GM21423 (cell line): ENCODE data around the gene USP38.
"Not testable (repeated sequence)": the region's sequence is repeated elsewhere in the genome, so short reads cannot be mapped to it uniquely, and the experiment has no call there.

Experiments used
- ATAC-seq: cut with Tn5 transposase; IDR thresholded peaks from one replicate; pipeline ENCODE4 v1.9.1; 2021; ENCODE audit warnings: mild to moderate bottlenecking, moderate library complexity; ENCODE audit not compliant: unreplicated experiment

USP38 gene

DNA sequence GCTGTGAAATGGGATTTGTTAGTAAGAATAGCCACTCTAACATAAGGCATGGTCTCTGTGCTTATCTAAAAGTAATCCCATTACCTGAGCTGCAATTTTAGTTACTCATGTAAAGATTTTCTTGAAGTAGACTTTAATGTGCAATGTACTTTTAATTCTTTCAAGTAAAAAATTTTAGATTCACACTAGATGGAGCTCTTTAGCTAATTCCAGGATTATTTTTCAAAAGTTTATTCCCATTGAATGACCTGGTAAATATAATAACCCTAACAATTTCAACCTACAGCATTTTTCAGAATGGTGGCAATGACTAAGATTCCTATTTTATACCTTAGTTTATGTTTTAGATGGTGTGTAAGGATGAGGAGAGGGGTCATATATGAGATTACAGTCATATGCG lies 18.1 kb downstream of the USP38 start:
- ATAC-seq: no peak

GRCh38 chr4:143203577-143203976 lies 18.9 kb downstream of the USP38 start:
- no peak for ATAC-seq

DNA sequence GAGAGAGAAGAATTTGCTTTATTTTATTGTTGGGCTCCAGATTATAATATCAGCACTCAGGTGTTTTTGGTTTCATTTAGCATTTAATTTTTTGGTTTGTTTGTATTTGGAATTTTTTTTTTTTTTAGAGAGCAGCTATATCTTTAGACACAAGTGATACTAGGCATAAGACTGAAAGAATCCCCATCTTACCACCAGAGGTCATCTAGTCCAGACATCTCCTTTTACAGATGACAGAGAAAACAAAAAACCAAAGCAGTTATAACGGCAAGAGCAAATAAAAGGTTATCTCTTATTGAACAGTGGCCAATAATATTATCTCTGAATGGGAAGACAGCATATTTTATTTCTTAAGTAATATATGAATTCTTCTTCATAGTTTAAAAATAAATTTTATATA lies 22.8 kb downstream of the USP38 start:
- ATAC-seq: no peak

- no peak for ATAC-seq
Measured at GRCh38 chr4:143212566-143212965, 27.8 kb downstream of the USP38 start.

DNA sequence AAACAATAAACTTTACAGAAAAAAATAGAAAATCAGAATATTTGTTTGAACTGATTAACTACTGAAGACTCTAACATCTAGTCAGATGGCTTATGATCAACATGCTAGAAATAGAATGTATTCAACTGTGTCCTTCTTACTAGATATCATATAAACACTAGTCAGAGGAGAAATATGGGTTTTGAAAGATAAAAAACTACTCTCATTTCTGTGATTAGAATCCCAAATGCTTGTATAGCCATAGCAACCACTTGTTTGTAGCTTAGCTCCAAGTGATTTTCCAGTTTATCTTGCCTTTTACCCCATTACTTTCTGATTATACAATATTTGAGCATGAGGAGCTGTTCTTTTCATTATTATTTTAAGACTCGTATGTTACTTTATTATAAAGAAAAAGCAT lies 31.2 kb downstream of the USP38 start:
- no peak for ATAC-seq

- no peak for ATAC-seq
Measured at GRCh38 chr4:143224255-143224654, 39.5 kb downstream of the USP38 start.

GRCh38 chr4:143225167-143225566 lies 40.5 kb downstream of the USP38 start:
- ATAC-seq: no peak

- no peak for ATAC-seq
Measured at GRCh38 chr4:143230683-143231082, 46.0 kb downstream of the USP38 start.

DNA sequence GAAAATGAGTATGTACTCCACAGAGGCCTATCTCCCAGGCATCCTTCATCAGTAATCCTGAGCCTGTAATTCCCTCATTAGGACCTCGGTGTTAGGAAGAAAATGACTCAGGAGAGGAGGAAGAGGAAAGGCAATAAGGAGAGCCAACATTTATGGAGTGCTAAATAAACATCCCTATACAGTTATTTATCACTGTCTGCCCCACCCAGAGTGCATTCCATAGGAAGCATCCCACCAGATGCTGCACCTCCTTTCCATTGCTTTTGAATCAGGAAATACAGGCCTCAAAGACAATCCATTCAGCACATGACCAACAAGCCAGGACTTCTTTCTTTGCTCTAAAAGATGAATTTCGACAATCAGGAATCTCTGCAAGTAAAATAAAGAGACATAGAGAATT lies 47.6 kb downstream of the USP38 start:
- ATAC-seq: no peak

- no peak for ATAC-seq
Measured at GRCh38 chr4:143234153-143234552, 49.4 kb downstream of the USP38 start.

- not testable (repeated sequence) for ATAC-seq
Measured at GRCh38 chr4:143237195-143237594, 52.5 kb downstream of the USP38 start.

DNA sequence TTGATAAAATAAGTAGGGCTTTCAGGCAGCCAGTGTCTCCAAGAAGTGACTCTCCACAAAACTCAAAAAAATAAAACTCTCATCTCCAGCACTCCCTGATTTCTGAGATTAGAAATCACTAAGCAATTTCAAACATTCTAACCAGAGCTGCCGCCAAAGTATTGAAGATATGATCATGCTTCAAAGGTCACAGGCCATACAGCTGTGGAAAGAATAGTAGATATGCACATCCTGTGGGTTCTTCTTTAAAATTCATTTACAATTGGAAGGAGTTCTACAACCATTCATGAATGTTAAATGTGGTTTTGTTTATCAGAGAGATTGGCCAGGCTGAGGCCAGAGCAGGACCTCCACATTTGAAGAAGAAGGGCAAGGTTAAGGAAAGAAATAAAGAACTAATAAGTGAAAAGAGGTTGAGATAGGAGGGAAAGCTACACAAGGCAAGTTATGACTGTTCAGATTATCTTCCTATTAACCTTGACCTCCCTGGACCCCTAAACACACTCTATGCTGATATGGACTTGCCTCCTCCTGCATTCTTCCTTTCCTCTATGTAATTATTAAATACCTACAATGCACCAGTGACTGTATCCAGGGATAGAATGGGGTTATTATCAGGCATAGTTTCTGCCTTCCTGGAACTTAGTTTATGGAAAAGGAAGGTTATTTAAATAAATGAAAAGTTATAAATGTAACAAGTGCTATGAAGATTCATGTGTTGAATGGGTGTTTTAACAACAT lies 56.4 kb downstream of the USP38 start:
- ATAC-seq: no peak

- ATAC-seq: no peak
Measured at GRCh38 chr4:143241892-143242291, 57.2 kb downstream of the USP38 start.

DNA sequence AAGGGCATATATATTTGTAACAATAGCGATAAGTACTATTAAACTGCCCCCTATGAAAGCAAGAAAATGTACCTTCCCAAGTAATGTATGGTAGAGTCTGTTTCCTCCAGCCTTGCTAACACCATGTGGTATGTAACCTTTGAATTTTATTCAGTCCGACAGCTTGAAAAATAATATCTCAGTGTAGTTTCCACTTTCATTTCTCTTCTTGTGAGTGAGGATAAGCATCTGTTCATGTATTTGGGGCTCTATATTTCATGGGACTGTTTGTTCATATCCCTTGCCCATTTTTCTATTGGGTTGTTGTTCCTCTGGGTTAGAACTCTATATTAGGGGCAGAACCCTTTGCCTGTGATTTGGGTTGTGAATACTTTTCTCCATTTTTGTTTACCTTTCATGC lies 58.3 kb downstream of the USP38 start:
- no peak for ATAC-seq

- no peak for ATAC-seq
Measured at GRCh38 chr4:143246977-143247376, 62.3 kb downstream of the USP38 start.

DNA sequence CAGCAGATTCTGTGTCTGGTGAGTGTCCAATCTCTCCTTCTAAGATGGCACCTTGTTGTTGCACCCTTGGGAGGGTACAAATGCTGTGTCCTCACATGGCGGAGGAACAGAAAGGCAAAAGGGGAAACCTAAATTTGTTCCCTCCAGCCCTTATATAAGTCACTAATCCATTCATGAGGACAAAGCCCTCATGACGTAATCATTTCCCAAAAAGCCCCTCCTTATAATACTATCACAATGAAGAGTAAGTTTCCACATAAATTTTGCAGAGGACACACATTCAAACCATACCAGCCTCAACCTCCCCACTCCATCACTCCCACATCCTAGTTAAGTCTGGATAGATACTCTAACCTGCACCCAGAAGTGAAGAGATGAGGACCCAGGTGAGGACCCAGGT lies 63.1 kb downstream of the USP38 start:
- no peak for ATAC-seq

GRCh38 chr4:143248827-143249226 lies 64.1 kb downstream of the USP38 start:
- no peak for ATAC-seq

GRCh38 chr4:143250617-143251016 lies 65.9 kb downstream of the USP38 start:
- ATAC-seq: no peak

GRCh38 chr4:143251348-143251747 lies 66.6 kb downstream of the USP38 start:
- ATAC-seq: no peak

DNA sequence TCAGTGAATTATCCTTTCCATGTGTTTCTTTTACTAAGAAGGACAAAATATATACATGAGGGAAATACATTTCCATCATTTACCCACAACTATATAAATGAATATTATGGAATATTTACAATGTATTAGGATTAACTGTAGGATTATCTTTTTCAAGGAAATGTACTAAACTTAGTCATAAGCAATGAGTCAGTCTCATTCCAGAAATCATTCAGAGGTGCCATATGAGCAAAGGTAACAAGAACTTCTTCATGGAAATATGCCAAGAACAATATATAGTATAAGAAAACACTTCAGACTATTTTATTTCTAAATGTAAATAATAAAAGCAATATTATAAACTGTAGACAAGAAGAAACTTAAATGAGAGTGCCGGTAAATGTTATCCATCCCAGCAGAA lies 67.1 kb downstream of the USP38 start:
- ATAC-seq: no peak

DNA sequence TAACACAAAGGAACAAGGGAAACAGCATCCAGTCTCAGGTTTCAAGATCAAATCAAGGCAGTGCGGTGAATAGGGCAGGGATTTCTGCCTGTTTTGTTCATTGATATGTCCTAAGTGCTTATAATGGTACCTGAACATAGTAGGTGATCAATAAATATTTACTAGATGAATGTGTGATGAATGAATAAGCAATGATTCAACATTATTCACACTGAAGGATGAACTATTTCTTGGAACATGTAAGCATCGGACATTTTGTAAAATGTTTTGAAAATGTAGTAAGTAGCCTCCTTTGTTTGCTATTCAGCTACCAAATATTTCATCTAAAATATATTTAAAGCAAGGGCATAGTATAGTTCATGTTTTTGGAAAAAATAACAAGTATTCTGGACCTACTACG lies 67.8 kb downstream of the USP38 start:
- no peak for ATAC-seq

DNA sequence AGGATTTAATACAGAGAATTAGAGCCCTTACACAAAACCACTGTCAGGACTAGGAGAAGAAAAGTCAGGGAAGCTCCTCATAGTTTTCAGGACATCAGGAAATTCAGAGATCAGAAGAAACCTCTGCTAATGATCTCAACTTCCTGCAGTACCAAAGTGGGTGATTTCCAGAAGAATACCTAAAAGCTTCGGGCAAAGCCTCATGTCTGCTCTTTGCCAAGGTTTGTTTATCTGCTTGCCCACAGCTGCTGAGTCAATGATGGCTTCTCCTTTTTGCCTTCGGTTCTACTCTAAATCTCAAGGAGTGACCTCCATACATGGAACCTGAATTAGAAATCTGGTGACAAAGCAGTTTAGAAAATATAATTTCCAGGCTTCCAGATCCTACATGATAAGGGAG lies 68.4 kb downstream of the USP38 start:
- no peak for ATAC-seq

DNA sequence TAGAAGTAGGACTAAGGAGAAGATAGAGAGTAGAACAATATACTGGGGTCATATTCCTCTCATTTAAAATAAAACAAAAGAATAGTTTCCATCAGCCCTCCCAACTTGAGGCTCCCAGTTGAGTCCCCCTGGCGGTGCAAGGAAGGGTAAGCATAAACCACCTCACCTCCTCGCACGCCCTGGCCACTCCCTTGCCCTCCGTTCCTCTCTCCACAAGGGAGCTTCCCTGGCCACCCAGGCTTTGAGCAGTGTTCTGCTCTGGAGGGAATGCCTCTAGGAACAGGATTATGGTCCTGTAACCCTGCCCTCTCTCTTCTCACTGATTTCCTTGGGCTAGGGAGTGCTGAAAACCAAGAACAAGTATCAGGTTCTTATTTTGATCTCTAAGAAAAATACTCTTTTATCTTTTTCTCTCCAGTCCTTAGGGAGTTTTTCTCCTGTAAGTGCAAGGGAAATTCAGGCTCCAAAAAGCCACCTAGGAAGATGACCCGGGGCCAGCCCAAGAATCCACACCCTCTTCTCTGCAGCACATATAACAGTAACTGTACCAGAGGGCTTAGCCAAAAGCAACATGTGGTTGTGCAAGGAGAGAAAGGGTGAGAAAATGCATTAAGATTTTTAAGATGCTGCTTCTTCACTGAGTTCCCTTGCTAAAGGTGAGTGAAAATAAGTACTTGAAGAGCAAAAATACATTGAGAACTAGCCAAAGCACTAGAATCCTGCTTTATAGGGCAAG lies 69.9 kb downstream of the USP38 start:
- ATAC-seq: no peak
